Anterior cingulate cortex (tissue), 58 donors: ENCODE data around the gene ZSWIM4.

ENCODE experiments used
- DNase-seq, 58 donors: peaks; one replicate each; lab custom pipeline; 2025; lab: John Stamatoyannopoulos, UW

ZSWIM4 gene

GRCh38 chr19:13804830-13805683 is 9.8 kb downstream of the ZSWIM4 start:
- DNase-seq, result peak in 3 of 58 donors; percentile 3 to 45 (median 8)

DNA sequence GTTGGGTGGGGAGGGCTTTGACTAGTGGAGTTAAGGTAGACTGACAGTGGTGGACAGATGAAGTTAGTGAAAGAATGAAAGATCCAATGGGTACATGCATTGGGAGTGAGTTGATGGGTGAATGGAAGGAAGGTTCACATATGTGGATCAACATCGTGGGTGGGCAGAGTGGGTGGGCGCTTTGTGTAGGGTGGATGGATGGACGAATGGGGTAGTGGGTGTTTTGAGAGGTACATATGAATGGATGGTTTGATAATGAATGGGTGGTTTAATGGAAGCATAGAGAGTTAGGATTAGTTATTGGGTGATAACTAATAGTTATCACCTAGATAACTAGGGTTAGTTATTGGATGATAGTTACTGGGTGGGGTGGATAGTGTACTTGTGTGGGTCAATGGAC is 11.5 kb downstream of the ZSWIM4 start:
- no peak for DNase-seq

- DNase-seq, result no peak
Observed at GRCh38 chr19:13807421-13808021, 12.3 kb downstream of the ZSWIM4 start.

- DNase-seq, result no peak
Observed at GRCh38 chr19:13808856-13809255, 13.6 kb downstream of the ZSWIM4 start.

DNA sequence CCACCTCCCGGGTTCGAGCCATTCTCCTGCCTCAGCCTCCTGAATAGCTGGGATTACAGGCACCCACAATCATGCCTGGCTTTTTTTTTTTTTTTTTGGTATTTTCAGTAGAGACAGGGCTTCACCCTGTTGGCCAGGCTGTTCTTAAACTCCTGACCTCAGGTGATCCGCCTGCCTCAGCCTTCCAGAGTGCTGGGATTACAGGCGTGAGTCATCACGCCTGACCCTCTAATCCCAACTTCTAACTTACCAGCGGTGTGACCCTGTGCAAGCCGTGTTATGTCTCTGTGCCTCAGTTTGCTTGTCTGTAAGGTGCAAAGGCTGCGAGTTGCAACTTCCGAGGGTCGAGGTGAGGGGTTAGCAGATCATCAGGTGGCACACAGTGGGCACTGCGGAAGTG is 17.3 kb downstream of the ZSWIM4 start:
- DNase-seq, result no peak

DNA sequence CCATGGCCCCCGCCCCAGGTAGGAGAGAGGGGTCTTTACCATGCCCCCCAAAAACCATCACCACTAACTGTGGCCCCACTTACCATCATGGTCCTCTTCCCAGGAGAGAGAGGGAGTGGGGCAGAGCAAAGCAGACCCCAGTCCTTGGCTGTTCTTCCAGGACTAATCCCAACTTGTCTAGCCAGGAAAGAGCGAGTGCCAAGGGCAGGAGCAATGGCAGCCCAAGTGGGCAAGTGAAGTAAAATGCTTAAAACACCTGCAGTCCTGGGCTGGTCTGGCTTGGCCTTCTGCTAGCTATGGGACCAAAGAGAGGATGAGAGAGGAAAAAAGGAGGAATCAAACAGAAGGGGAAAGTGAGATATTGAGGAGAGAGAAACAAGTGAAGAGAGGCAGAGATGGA is 17.9 kb downstream of the ZSWIM4 start:
- DNase-seq, result no peak

DNA sequence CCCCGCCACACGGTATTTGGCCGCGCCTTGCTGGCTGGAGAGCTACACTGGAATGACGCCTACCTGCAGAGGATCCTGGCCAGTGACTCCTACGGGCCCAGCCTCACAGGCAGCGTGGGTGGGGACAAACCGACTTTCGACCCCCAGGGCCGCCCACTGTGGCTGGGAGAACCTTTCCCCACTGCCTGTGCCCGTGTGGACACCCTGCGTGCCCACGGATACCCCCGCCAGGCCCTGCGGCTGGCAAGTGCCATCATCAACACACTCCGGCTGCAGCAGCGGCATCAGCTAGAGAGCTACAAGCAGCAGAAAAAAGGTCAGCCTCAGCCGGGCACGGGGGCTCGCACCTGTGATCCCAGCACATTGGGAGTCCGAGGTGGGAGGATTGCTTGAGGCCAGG is 19.3 kb downstream of the ZSWIM4 start:
- no peak for DNase-seq

DNA sequence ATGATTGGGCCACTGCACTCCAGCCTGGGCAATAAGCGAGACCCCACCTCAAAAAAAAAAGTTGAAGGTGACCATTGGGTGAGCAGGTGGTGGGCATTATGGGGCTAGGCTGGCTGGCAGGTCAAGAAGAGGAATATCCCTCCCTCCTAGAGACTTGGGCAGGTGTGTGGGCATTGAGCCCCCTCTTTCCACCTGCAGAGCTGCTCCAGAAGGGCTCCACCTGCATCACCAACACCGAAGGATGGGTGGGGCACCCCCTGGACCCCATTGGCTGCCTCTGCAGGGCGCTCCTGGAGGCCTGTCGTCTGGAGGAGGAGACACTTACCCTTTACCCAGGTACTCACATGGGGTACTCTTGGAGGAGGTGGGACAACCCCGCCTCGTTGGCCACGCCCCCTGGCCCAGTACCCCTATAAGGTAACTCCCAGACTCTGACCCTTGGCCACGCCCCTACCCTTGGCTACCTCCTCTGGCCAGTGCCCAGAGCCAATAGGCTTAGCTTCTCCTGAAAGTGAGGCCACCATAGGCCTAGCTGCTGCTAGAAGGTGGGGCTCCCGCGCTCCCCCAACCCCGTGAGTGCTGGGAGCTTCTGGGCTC is 21.9 kb downstream of the ZSWIM4 start:
- no peak for DNase-seq

GRCh38 chr19:13817615-13818371 is 22.6 kb downstream of the ZSWIM4 start:
- DNase-seq, result peak in 1 of 58 donors; percentile 25

- DNase-seq, result no peak
Observed at GRCh38 chr19:13819238-13819637, 24.0 kb downstream of the ZSWIM4 start.

DNA sequence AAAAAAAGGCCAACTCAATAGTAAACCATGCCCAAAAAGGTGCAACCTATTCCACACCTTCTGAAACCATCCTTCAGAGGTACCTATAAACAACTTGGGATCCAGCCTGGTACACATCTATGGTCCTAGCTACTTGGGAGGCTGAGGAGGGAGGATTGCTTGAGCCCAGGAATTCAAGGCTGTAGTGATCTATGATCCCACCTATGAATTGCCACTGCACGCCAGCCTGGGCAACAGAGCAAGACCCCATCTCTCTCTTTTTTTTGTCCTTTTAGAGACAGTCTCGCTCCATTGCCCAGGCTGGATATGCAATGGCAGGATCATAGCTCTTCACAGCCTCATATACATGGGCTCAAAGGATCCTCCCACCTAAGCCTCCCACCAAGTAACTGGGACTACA is 26.0 kb downstream of the ZSWIM4 start:
- no peak for DNase-seq

DNA sequence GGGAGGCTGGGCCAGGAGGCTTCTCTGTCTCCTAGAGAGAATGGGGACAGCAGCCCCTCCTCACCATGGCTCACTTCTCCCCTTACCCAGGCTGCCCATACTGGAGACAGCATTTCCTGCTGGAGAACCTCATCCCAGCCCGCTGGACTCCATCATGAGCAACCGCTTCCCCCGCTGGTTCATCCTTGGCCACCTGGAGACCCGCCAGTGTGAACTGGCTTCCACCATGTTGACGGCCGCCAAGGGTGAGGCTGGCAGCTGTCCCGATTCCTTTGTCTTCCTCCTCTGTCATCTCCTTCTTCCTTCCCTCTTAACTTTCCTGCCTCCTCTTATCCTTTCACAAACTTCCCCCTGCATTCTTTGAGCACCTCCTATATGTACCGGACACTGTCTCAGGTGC is 28.0 kb downstream of the ZSWIM4 start:
- peak in 2 of 58 donors; percentile 7 to 21 for DNase-seq

DNA sequence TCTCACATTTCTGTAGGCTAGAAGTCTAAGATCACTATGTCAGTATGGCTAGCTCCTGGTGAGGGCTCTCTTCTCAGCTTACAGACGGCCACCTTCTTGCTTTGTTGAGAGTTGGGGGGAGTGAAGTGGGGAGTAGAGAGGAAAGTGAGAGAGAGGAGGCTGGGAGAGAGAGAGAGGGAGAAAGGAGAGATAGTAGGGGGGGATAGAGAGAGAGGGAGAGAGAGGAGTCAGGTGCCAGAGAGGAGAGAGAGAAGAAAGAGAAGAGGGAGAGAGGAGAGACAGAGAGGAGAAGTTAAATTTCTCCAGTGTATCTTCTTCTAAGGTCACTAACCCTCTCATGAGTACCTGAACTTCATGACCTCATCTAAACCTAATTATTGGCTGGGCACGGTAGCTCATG is 28.7 kb downstream of the ZSWIM4 start:
- DNase-seq, result no peak

GRCh38 chr19:13824703-13825102 is 29.5 kb downstream of the ZSWIM4 start:
- no peak for DNase-seq

DNA sequence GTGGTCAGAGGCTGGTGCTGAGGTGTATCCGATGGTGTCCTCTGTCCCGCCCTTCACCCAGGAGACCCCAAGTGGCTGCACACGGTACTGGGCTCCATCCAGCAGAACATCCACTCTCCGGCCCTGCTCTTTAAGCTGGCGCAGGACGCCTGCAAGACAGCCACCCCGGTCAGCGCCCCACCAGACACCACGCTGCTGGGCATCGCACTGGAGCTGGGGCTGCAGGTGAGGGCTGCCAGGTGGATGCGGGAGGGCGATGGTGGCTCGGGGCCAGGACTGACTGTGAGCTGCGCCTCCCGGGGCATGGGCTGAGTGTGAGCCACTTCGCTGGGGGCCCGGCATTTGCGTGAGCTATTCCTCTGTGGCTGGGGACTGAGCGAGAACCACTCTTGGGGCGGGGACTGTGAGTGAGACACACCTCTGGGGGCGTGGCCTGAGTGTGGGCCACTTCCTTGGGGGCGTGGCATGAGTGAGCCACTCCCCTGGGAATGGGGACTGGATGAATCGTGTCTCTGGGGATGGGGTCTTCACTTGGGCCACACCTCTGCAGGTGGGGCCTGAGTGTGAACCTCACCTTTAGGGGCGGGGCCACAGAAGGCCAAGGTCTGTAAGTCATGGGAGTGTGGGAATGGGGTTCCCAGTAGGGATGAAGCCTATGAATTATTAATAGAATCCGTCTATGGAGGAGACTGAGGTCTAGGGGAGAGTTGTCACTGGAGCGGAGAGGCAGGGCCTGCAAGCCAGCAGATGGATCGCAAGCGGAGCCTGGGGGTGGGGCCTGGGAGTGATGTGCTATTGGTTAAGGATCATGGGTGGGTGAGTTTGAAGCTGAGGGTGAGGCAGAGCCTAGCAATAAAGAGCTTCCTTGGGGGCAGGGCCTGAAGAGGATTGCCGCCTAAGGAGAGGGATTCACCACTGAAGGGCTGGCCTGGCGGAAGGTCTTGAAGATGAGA is 30.5 kb downstream of the ZSWIM4 start:
- DNase-seq, result no peak

GRCh38 chr19:13826652-13827235 is 31.5 kb downstream of the ZSWIM4 start:
- DNase-seq, result no peak

- no peak for DNase-seq
Observed at GRCh38 chr19:13827656-13828055, 32.4 kb downstream of the ZSWIM4 start.

- no peak for DNase-seq
Observed at GRCh38 chr19:13830114-13830740, 35.0 kb downstream of the ZSWIM4 start.
